T-cell (primary cell): Measurements from ENCODE around the gene APRT. TPM values are rescaled to one million over a fixed set of nuclear protein-coding genes. Genes with fewer than 3 reads are reported as not detected.

Experiments used
- ATAC-seq, 4 experiments: fragments of 200-7000 bp in 3 of 4; fragments of 150-1000 bp in 1 of 4; cut with Tn5 transposase; replicated peaks in 1 of 4; 1 replicate in 3 of 4; 2 replicates in 1 of 4; pipeline ENCODE4 v1.10.0; 2021; ENCODE audit warnings: moderate library complexity in 3 of 4, mild to moderate bottlenecking in 2 of 4, moderate number of reproducible peaks in 1 of 4
- CTCF ChIA-PET, 2 donors: fragments of 300-600 bp; sonication (Branson Sonifier 250); formaldehyde crosslinking; loops; one replicate each; lab custom pipeline; 2022; ENCODE audit warnings: antibody characterized with exemption in 2 of 2; lab: Charles Lee
- POLR2A ChIA-PET, 2 donors: fragments of 300-600 bp; sonication (Branson Sonifier 250); formaldehyde crosslinking; loops; one replicate each; lab custom pipeline; 2022; ENCODE audit warnings: antibody characterized with exemption in 2 of 2; lab: Charles Lee
- DNase-seq, 35 experiments: peaks; one replicate each; pipeline versions ENCODE4 v3.0.0 to v3.0.0-alpha.2; 2013 to 2023
- H3K27ac ChIP-seq: one replicate; pipeline ENCODE4 v1.5.1; 2013; ENCODE audit warnings: low read length
- H3K27me3 ChIP-seq, 2 experiments: replicated peaks in 1 of 2; 1 replicate in 1 of 2; 2 replicates in 1 of 2; pipeline versions ENCODE4 v1.6.1 to v1.7.0; 2013; ENCODE audit warnings: low read length in 1 of 2, mixed read lengths in 1 of 2; ENCODE audit not compliant: control insufficient read depth in 2 of 2, insufficient read depth in 2 of 2; ENCODE audit errors: extremely low read depth in 1 of 2
- H3K36me3 ChIP-seq, 2 donors: 1 replicate in 1 of 2; 2 replicates in 1 of 2; pipeline versions ENCODE4 v1.6.1 to v1.7.0; 2013; ENCODE audit warnings: low read length in 1 of 2; ENCODE audit not compliant: control insufficient read depth in 2 of 2, insufficient read depth in 1 of 2; ENCODE audit errors: extremely low read depth in 1 of 2
- H3K4me1 ChIP-seq, 2 experiments: 1 replicate in 1 of 2; 2 replicates in 1 of 2; pipeline versions ENCODE4 v1.6.1 to v1.7.0; 2013; ENCODE audit warnings: low read length in 2 of 2, mixed read lengths in 1 of 2; ENCODE audit not compliant: insufficient read depth in 2 of 2, control insufficient read depth in 1 of 2; ENCODE audit errors: extremely low read depth in 1 of 2
- H3K4me3 ChIP-seq, 2 donors: 1 replicate in 1 of 2; 2 replicates in 1 of 2; pipeline versions ENCODE4 v1.5.1 to v1.7.0; 2013; ENCODE audit warnings: mild to moderate bottlenecking in 2 of 2, low read length in 1 of 2, moderate library complexity in 1 of 2; ENCODE audit not compliant: control insufficient read depth in 1 of 2; ENCODE audit errors: extremely low read depth in 1 of 2
- H3K9me3 ChIP-seq: 2 replicates; pipeline ENCODE4 v1.7.0; 2013
- H3K27ac Mint-ChIP-seq, 2 donors: one replicate each; pipeline ENCODE4 v1.8.0; 2020 to 2021; ENCODE audit warnings: mild to moderate bottlenecking in 2 of 2, mixed read lengths in 2 of 2
- H3K27me3 Mint-ChIP-seq, 2 donors: one replicate each; pipeline ENCODE4 v1.8.0; 2021 to 2022; ENCODE audit warnings: mixed read lengths in 2 of 2
- H3K36me3 Mint-ChIP-seq: one replicate; pipeline ENCODE4 v1.8.0; 2021; ENCODE audit warnings: mixed read lengths
- H3K4me1 Mint-ChIP-seq, 3 donors: one replicate each; pipeline ENCODE4 v1.8.0; 2020 to 2022; ENCODE audit warnings: mixed read lengths in 3 of 3, mild to moderate bottlenecking in 1 of 3
- H3K4me3 Mint-ChIP-seq, 3 donors: one replicate each; pipeline ENCODE4 v1.8.0; 2020 to 2022; ENCODE audit warnings: mild to moderate bottlenecking in 3 of 3, mixed read lengths in 3 of 3, moderate library complexity in 3 of 3
- H3K9me3 Mint-ChIP-seq, 3 donors: one replicate each; pipeline ENCODE4 v1.8.0; 2020 to 2022; ENCODE audit warnings: mixed read lengths in 3 of 3
- WGBS: methylation state at CpG from one replicate; pipeline ENCODE4 v1.1.5; 2013; ENCODE audit warnings: missing lambda C conversion rate; ENCODE audit not compliant: insufficient coverage; 5-methylcytosine and 5-hydroxymethylcytosine counted together
- total RNA-seq, 35 experiments: library from RNA in 6 of 35; stranded (reverse) in 6 of 35; fragments of 120-200 nt in 1 of 35; gene quantifications; one replicate each; pipeline versions ENCODE4 v1.2.1 to v1.2.4 and lab custom pipeline; 2013 to 2026

Gene APRT
- total RNA-seq, 5 donors from 2014 or later (not counting 1 experiment from before 2014, with no cell fraction given), result 166 to 245 (median 228) TPM

DNA sequence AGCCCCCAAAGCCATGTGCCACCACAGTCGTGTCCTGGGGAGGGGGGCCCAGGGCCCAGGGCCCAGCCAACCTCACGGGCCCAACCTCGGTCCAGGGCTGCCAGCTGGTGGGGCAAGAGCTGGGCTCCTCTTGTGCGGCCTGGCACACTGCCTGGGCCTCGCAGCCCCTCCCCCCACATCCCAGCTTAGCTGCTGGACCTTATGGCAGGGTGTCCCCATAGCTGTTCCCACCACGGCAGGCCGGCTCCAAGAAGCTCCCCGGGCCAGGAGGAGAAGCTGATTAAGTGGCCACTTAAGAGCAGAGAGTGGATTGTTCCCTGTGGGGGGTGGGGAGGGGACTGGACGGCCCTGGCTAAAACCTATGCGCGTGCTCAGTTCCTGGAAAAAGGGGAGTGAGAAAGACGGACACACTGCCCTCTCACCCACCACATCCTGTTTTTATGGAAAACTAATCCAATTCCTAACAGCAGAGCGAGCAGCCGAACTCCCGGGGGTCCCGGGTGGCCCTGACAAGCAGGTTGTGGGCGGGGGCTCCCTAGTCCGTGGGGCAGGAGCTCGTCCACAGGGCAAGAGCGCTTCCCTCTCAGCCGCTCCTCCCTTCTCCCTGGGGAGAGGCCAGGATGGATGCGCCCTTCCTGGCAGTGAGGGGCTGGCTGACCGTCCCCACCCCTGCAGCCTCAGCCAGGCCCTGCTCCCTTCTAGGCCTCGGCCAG lies 43.5 kb downstream of the APRT start:
- Mint-ChIP-seq H3K4me3 (no peak overlapping the region), H3K27me3 (no peaks in the 10 kb centered on the region), H3K9me3 (no peaks in the 10 kb centered on the region), H3K36me3 (peaks cover 4% of the 10 kb centered on the region), H3K27ac (no peak overlapping the region), H3K4me1 (peaks cover 23 to 41% (median 40%) of the 10 kb centered on the region in 3 donors)
- ChIA-PET CTCF (no interaction called here), POLR2A (no interaction called here)
- H3K27ac ChIP-seq, result no peak overlapping the region
- no peak overlapping the region for H3K4me3 ChIP-seq
- DNase-seq, result no peak
- WGBS, result 86% methylated on average over 15 of the region's 24 CpGs
- H3K36me3 ChIP-seq, result peaks cover 0 to 10% of the 10 kb centered on the region in 2 donors
- H3K27me3 ChIP-seq, result no peaks in the 10 kb centered on the region
- ATAC-seq, result no peak
- peaks cover 4 to 89% of the 10 kb centered on the region in 2 experiments for H3K4me1 ChIP-seq
- H3K9me3 ChIP-seq, result no peaks in the 10 kb centered on the region

DNA sequence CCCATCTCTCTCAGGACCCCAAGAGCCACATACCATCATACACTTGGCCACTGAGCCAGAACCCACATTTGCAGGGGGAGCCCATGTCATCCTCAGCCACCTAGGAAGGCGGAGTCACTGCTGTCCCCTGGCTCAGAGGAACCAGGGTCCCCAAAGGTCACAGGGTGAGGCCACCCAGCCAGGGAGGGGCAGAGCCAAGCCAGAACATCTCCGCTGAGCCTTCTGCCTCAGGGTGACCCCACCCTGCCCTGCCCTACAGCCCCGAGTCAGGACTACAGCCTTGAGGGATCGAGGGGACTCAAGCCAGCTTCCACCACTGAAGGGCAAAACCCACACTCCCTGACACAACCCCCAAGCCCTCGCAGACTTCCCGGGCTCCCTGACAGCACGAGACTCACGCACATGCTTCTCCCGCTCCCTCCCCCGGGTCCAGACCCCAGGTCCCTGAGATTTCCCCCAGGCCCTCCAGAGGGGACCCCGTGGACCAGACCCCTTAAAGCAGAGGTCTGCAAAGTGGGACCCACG lies 44.1 kb downstream of the APRT start:
- H3K4me3 ChIP-seq, result no peak overlapping the region
- no peaks in the 10 kb centered on the region for H3K9me3 ChIP-seq
- ATAC-seq, result no peak
- H3K27me3 ChIP-seq, result no peaks in the 10 kb centered on the region
- peaks cover 0 to 15% of the 10 kb centered on the region in 2 donors for H3K36me3 ChIP-seq
- WGBS, result 92% methylated on average over 5 of the region's 12 CpGs
- DNase-seq, result no peak
- ChIA-PET POLR2A (interaction anchor here in 1 of 2 donors (0.6 kb wide), 1 partner anchor 39 kb away, joined by 3 read pairs; no protein-coding TSS in a partner anchor), CTCF (no interaction called here)
- peaks cover 4 to 89% of the 10 kb centered on the region in 2 experiments for H3K4me1 ChIP-seq
- Mint-ChIP-seq H3K27ac (peak overlapping the region; percentile 54 to 66), H3K4me1 (peaks cover 26 to 41% (median 40%) of the 10 kb centered on the region in 3 donors), H3K36me3 (peaks cover 4% of the 10 kb centered on the region), H3K9me3 (no peaks in the 10 kb centered on the region), H3K4me3 (no peak overlapping the region), H3K27me3 (no peaks in the 10 kb centered on the region)
- H3K27ac ChIP-seq, result no peak overlapping the region

DNA sequence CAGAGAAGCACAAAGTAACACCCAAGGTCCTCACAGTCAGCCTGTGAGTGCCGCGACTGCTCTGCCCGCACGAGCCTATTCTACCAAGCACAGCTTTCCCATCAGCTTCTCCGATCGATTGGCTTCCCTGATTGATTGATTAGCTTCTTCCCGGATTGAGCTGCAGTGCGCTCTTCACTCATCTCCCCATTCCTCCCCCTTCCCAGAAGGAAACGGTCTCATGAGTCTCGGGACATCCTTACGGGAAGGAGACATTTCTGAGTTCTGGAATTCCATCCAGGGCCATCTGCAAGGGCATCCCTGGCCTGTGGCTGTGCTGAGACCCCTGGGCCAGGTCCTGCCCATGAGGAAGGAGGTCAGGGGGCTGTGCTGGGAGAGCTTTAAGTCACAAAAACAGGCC lies 44.8 kb downstream of the APRT start:
- no peak for DNase-seq
- Histone ChIP-seq H3K4me1 (peaks cover 4 to 90% of the 10 kb centered on the region in 2 experiments), H3K36me3 (peaks cover 0 to 15% of the 10 kb centered on the region in 2 donors), H3K27ac (no peak overlapping the region), H3K4me3 (no peak overlapping the region), H3K27me3 (no peaks in the 10 kb centered on the region), H3K9me3 (no peaks in the 10 kb centered on the region)
- Mint-ChIP-seq H3K4me1 (peaks cover 26 to 40% (median 40%) of the 10 kb centered on the region in 3 donors), H3K36me3 (peaks cover 4% of the 10 kb centered on the region), H3K27me3 (no peaks in the 10 kb centered on the region), H3K27ac (peak overlapping the region; percentile 54 to 66), H3K9me3 (no peaks in the 10 kb centered on the region), H3K4me3 (no peak overlapping the region)
- POLR2A ChIA-PET, result interaction anchor here in 1 of 2 donors (0.6 kb wide), 2 partner anchors 40 to 77 kb away, joined by 3 to 10 read pairs; no protein-coding TSS in a partner anchor
- CTCF ChIA-PET, result no interaction called here
- no peak for ATAC-seq
- WGBS, result 88% methylated on average over 4 of the region's 11 CpGs

DNA sequence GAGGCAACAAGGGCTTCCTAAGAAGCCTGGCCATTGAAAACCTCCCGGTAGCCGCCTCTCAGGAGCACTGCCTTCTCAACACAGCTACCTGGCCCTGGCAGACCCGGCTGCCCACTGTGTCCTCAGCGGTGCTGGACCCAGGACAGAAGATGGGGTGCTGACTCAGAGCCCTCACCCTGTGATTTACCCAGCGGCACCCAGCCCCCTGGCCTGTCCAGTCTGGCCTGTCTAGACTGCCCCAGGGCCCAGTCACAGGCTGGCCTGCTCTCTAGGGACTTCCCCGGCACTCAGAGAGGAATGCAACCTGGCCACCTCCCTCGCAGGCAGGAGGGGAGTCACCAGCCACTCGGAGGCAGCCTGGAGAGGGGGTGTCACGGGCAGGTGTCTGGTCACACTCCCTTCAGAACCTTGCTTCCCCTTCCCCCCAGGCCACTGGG lies 46.8 kb downstream of the APRT start:
- ChIA-PET POLR2A (no interaction called here), CTCF (no interaction called here)
- Mint-ChIP-seq H3K4me1 (peaks cover 20 to 40% (median 33%) of the 10 kb centered on the region in 3 donors), H3K27me3 (no peaks in the 10 kb centered on the region), H3K27ac (no peak overlapping the region), H3K4me3 (no peak overlapping the region), H3K9me3 (no peaks in the 10 kb centered on the region), H3K36me3 (peaks cover 4% of the 10 kb centered on the region)
- no peaks in the 10 kb centered on the region for H3K9me3 ChIP-seq
- H3K4me3 ChIP-seq, result no peak overlapping the region
- WGBS, result 96% methylated on average over 7 of the region's 9 CpGs
- ATAC-seq, result no peak
- DNase-seq, result no peak
- no peaks in the 10 kb centered on the region for H3K27me3 ChIP-seq
- H3K4me1 ChIP-seq, result peaks cover 0 to 85% of the 10 kb centered on the region in 2 experiments
- no peak overlapping the region for H3K27ac ChIP-seq
- peaks cover 0 to 15% of the 10 kb centered on the region in 2 donors for H3K36me3 ChIP-seq

DNA sequence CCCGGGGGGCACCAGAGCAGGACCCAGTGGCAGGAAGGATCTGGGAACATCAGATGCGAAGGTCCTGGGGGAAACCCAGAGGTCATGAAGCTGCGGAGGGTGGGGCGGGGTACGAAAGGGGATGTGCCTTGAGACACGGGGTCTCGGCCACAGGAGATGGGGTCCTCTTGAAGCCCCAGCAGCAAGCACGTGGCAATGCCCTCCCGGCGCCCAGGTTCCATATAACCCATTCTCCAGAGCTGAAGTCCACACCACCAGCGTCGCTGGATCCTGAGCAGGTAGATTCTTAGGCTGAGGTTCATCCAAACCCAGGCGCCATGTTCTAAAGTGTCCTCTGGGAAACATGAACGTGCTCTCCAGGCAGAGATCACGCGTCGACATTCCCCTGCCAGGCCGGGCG lies 47.6 kb downstream of the APRT start:
- H3K9me3 ChIP-seq, result no peaks in the 10 kb centered on the region

DNA sequence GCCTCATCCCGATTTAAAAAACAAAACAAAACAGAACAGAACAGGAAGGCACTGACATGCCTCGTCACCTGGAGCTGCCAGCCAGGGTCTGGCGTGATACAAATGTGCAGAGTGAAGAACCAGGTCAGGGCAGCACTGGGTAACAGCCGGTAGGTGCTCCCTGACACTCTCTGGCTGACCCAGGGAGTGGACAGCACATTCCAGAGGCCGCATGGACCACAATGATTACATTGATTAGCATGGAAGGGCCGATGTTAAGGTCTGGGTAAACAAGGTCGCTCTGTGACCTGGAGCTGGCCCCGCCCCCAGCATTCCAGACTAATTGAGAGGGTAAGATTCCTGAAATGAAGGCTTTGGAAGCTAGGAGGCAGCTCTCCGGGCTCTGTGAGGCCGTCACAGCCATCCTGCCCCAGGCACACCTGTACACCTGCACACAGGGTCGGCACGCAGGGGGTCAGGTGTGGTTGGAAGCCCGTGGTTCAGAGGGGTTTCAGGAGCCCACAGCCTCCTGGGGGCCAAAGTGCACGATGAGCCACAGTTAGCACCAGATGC lies 48.1 kb downstream of the APRT start:
- DNase-seq, result no peak
- Mint-ChIP-seq H3K27ac (no peak overlapping the region), H3K4me1 (peaks cover 25 to 43% (median 36%) of the 10 kb centered on the region in 3 donors), H3K27me3 (no peaks in the 10 kb centered on the region), H3K36me3 (peaks cover 4% of the 10 kb centered on the region), H3K4me3 (no peak overlapping the region), H3K9me3 (no peaks in the 10 kb centered on the region)
- CTCF ChIA-PET, result no interaction called here
- Histone ChIP-seq H3K4me3 (no peak overlapping the region), H3K9me3 (no peaks in the 10 kb centered on the region), H3K4me1 (peaks cover 0 to 85% of the 10 kb centered on the region in 2 experiments), H3K27ac (no peak overlapping the region), H3K36me3 (peaks cover 0 to 15% of the 10 kb centered on the region in 2 donors), H3K27me3 (no peaks in the 10 kb centered on the region)
- ATAC-seq, result no peak
- WGBS, result 90% methylated on average over 12 of the region's 14 CpGs
- POLR2A ChIA-PET, result no interaction called here

More for the DNA sequence above, 47.6 kb downstream of the APRT start:
- Mint-ChIP-seq H3K27me3 (no peaks in the 10 kb centered on the region), H3K9me3 (no peaks in the 10 kb centered on the region), H3K4me3 (no peak overlapping the region), H3K4me1 (peaks cover 22 to 41% (median 34%) of the 10 kb centered on the region in 3 donors), H3K27ac (no peak overlapping the region), H3K36me3 (peaks cover 4% of the 10 kb centered on the region)
- no peak for DNase-seq
- Histone ChIP-seq H3K4me1 (peaks cover 0 to 85% of the 10 kb centered on the region in 2 experiments), H3K4me3 (no peak overlapping the region), H3K27me3 (no peaks in the 10 kb centered on the region), H3K36me3 (peaks cover 0 to 15% of the 10 kb centered on the region in 2 donors), H3K27ac (no peak overlapping the region)
- no peak for ATAC-seq
- CTCF ChIA-PET, result no interaction called here
- POLR2A ChIA-PET, result no interaction called here
- over 99% methylated on average over 11 of the region's 19 CpGs for WGBS
